Measurements from ENCODE around the gene NFIB.

DNA sequence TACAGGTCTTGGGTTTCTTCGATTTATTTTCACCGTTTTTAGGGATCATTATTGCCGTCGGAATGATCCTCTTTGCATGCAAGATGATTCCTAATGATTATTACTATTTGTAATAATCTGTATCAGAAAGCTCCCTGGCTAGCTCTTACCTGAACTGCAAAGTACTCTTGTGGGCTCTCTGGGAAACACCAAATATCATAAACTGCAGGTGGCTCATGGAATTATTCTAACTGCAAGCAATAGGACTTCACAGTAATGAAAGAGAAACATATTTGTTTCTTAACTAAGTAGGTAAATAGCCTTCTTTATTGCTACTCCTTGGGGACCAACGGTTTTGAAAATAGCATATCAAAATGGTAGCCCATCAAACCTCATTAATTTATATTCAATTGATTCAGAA is 219.4 kb downstream of the NFIB start:
- TF ChIP-seq HDAC2 (IDR thresholded peaks at IDR 0.05; ENCODE audit: borderline replicate concordance in 1 of 2, low read depth in 2 of 2, low read length in 2 of 2) (no peak), ZNF274 (IDR thresholded peaks at IDR 0.05; ENCODE audit: borderline replicate concordance, extremely low read depth, low read length) (no peak), CTCF (IDR thresholded peaks at IDR 0.05; ENCODE audit: control extremely low read depth in 1 of 3, insufficient read depth in 1 of 3, low read depth in 1 of 3, low read length in 3 of 3) (no peak), GABPA (IDR thresholded peaks at IDR 0.05; ENCODE audit: borderline replicate concordance, insufficient read depth, low read length) (no peak), SP4 (IDR thresholded peaks at IDR 0.05; ENCODE audit: low read length) (no peak), EP300 (IDR thresholded peaks at IDR 0.05; ENCODE audit: borderline replicate concordance in 1 of 2, low read depth in 2 of 2, low read length in 2 of 2) (no peak), EZH2 (IDR thresholded peaks at IDR 0.05; ENCODE audit: low read depth, low read length, severe bottlenecking) (no peak), POLR2A (IDR thresholded peaks at IDR 0.05; ENCODE audit: control extremely low read depth in 1 of 2, low read depth in 2 of 2, low read length in 2 of 2) (no peak), SAP30 (IDR thresholded peaks at IDR 0.05; ENCODE audit: insufficient read depth, insufficient replicate concordance, low read length) (no peak), BRCA1 (IDR thresholded peaks at IDR 0.05; ENCODE audit: low read depth, low read length) (no peak), EGR1 (IDR thresholded peaks at IDR 0.05; ENCODE audit: borderline replicate concordance, low read depth, low read length) (no peak)
